GM23338 (cell line): Measurements from ENCODE around the gene RUNDC3A.

Experiments
- EZH2 ChIP-seq: fragments of 200-600 bp; sonication (generic); IDR thresholded peaks from one replicate; pipeline ENCODE4 v1.8.0; 2017; ENCODE audit warnings: antibody characterized with exemption, mild to moderate bottlenecking, low read depth; ENCODE audit not compliant: unreplicated experiment
- EZH2phosphoT487 ChIP-seq: fragments of 200-600 bp; sonication (generic); IDR thresholded peaks from one replicate; pipeline ENCODE4 v1.8.1; 2018; ENCODE audit warnings: antibody characterized with exemption; ENCODE audit not compliant: unreplicated experiment
- ZNF331 ChIP-seq: fragments of 250-450 bp; sonication (Bioruptor Pico); IDR thresholded peaks from 2 replicates; pipeline ENCODE4 v1.5.0; 2020; ENCODE audit warnings: low read depth, mild to moderate bottlenecking, moderate library complexity
- TF ChIP-seq, protein P1 (sequence below), 2 experiments: fragments of 200-600 bp in 1 of 2; sonication (generic) in 1 of 2; conservative IDR thresholded peaks; 2 replicates each; pipeline versions ENCODE4 v1.5.1 to v1.6.1; 2016 to 2017; ENCODE audit warnings: antibody characterized with exemption in 2 of 2, low read depth in 2 of 2, mild to moderate bottlenecking in 2 of 2, moderate library complexity in 1 of 2

DNA sequence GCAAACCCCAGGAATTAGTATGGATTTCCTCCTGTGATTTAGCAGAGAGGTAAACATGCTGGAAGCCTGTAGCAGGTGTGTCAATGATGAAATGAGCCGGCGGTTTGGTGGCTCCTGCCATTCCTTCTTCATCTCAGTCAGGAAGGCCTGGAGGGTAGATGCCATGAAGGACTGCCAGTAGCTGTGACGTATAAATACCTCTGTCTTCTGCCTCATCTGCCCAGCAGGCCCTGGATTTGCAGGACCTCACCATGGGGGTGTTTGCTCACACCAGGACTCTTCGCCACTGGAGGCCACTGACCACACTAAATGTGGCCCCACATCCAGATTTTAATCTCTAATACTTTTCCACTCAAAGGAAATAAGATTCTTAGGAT lies 24.4 kb upstream of the RUNDC3A start:
- TF ChIP-seq, protein P1, sequence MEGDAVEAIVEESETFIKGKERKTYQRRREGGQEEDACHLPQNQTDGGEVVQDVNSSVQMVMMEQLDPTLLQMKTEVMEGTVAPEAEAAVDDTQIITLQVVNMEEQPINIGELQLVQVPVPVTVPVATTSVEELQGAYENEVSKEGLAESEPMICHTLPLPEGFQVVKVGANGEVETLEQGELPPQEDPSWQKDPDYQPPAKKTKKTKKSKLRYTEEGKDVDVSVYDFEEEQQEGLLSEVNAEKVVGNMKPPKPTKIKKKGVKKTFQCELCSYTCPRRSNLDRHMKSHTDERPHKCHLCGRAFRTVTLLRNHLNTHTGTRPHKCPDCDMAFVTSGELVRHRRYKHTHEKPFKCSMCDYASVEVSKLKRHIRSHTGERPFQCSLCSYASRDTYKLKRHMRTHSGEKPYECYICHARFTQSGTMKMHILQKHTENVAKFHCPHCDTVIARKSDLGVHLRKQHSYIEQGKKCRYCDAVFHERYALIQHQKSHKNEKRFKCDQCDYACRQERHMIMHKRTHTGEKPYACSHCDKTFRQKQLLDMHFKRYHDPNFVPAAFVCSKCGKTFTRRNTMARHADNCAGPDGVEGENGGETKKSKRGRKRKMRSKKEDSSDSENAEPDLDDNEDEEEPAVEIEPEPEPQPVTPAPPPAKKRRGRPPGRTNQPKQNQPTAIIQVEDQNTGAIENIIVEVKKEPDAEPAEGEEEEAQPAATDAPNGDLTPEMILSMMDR (conservative IDR thresholded peaks at IDR 0.05; ENCODE audit: low read depth in 2 of 2) = no peak
- TF ChIP-seq EZH2phosphoT487 (no peak), EZH2 (no peak), ZNF331 (CRISPR knock-in tag) (no peak)
